Liver (tissue), 3 donors: ENCODE measurements around the gene CST3.

Source experiments
- CTCF ChIP-seq: fragments of 150-350 bp; IDR thresholded peaks from 2 replicates; pipeline ENCODE4 v1.5.1; 2017; ENCODE audit warnings: improper control_type of control experiment, low read depth, low read length; ENCODE audit not compliant: missing input control
- JUND ChIP-seq, 2 donors: IDR thresholded peaks; 2 replicates each; pipeline ENCODE4 v1.6.1; 2016; ENCODE audit warnings: antibody characterized with exemption in 2 of 2
- MAX ChIP-seq: IDR thresholded peaks from 2 replicates; pipeline ENCODE4 v1.6.1; 2016; ENCODE audit warnings: antibody characterized with exemption
- NR2F2 ChIP-seq: IDR thresholded peaks from 2 replicates; pipeline ENCODE4 v1.6.1; 2016; ENCODE audit warnings: antibody characterized with exemption
- RAD21 ChIP-seq, 2 donors: IDR thresholded peaks; 2 replicates each; pipeline ENCODE4 v1.6.1; 2016; ENCODE audit warnings: antibody characterized with exemption in 2 of 2, mild to moderate bottlenecking in 2 of 2
- REST ChIP-seq: IDR thresholded peaks from 2 replicates; pipeline ENCODE4 v1.6.1; 2016; ENCODE audit warnings: antibody characterized with exemption, mild to moderate bottlenecking
- SP1 ChIP-seq: IDR thresholded peaks from 2 replicates; pipeline ENCODE4 v1.6.1; 2018; ENCODE audit warnings: antibody characterized with exemption, mild to moderate bottlenecking
- TAF1 ChIP-seq: conservative IDR thresholded peaks from 2 replicates; pipeline ENCODE4 v1.6.1; 2016; ENCODE audit warnings: antibody characterized with exemption, mild to moderate bottlenecking
- YY1 ChIP-seq: IDR thresholded peaks from 2 replicates; pipeline ENCODE4 v1.6.1; 2016; ENCODE audit warnings: antibody characterized with exemption, mild to moderate bottlenecking
- TF ChIP-seq, protein P1 (sequence below): IDR thresholded peaks from 2 replicates; pipeline ENCODE4 v1.6.1; 2016; ENCODE audit warnings: antibody characterized with exemption
- TF ChIP-seq, protein P2 (sequence below): IDR thresholded peaks from 2 replicates; pipeline ENCODE4 v1.6.1; 2016; ENCODE audit warnings: antibody characterized with exemption
- donor health status: healthy.
- donor health status: healthy.

DNA sequence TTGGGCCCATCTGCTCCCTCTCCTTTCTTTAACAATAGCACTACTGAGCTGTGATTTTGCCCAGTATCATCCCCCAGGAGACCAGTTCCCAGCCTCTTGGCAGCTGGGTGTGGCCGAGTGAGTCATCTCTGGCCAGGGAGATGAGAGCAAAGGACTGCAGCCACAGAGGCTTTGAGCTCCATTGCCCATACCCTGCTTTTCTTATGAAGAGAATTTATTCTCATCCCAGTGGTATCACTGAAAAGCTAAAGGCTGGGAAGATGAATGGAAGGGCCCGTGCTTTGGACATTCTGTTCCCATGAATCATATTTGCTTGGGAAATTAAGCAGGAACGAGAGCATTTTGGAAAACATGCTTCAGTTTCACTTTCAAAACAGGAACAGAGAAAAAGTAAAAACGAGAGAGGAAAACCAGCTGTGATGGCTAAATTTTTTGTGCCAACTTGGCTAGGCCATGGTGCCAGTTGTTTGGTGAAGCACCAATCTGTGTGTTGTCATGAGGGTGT is 14.9 kb downstream of the CST3 start:
- TF ChIP-seq CTCF (no peak), SP1 (peak; percentile 80), MAX (no peak), REST (no peak), TAF1 (no peak), YY1 (peak; percentile 40), RAD21 (IDR thresholded peaks at IDR 0.05) (no peak), JUND (IDR thresholded peaks at IDR 0.05) (peak; percentile 98 to 99), NR2F2 (peak; percentile 38)
- TF ChIP-seq, protein P1, sequence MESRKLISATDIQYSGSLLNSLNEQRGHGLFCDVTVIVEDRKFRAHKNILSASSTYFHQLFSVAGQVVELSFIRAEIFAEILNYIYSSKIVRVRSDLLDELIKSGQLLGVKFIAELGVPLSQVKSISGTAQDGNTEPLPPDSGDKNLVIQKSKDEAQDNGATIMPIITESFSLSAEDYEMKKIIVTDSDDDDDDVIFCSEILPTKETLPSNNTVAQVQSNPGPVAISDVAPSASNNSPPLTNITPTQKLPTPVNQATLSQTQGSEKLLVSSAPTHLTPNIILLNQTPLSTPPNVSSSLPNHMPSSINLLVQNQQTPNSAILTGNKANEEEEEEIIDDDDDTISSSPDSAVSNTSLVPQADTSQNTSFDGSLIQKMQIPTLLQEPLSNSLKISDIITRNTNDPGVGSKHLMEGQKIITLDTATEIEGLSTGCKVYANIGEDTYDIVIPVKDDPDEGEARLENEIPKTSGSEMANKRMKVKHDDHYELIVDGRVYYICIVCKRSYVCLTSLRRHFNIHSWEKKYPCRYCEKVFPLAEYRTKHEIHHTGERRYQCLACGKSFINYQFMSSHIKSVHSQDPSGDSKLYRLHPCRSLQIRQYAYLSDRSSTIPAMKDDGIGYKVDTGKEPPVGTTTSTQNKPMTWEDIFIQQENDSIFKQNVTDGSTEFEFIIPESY = no peak
- TF ChIP-seq, protein P2, sequence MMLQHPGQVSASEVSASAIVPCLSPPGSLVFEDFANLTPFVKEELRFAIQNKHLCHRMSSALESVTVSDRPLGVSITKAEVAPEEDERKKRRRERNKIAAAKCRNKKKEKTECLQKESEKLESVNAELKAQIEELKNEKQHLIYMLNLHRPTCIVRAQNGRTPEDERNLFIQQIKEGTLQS = peak; percentile 56
